GM19397 (cell line): ENCODE results near the gene KLKB1.

ENCODE experiments used
- ATAC-seq: cut with Tn5 transposase; IDR thresholded peaks from one replicate; pipeline ENCODE4 v1.9.1; 2021; ENCODE audit warnings: mild to moderate bottlenecking, moderate library complexity; ENCODE audit not compliant: unreplicated experiment

The KLKB1 gene

GRCh38 chr4:186227221-186227620 is at the start of gene KLKB1:
Gene KLKB1 (plus strand): TSS chr4:186227507. CDS start chr4:186228196, 689 bp downstream.
- ATAC-seq = no peak

- ATAC-seq = no peak
Measured at GRCh38 chr4:186188107-186188506, 39.2 kb upstream of the KLKB1 start.

- no peak for ATAC-seq
Measured at GRCh38 chr4:186189656-186190055, 37.7 kb upstream of the KLKB1 start.

GRCh38 chr4:186190581-186191199 is 36.6 kb upstream of the KLKB1 start:
- ATAC-seq = peak; percentile 32

GRCh38 chr4:186191200-186192065 is 35.9 kb upstream of the KLKB1 start, which contains the start of gene CYP4V2:
Gene CYP4V2 (plus strand): TSS chr4:186191567. CDS start chr4:186191824, 257 bp downstream.
- ATAC-seq = peak; percentile 86

- no peak for ATAC-seq
Measured at GRCh38 chr4:186192066-186192612, 35.2 kb upstream of the KLKB1 start.

GRCh38 chr4:186193851-186194250 is 33.5 kb upstream of the KLKB1 start:
- no peak for ATAC-seq

GRCh38 chr4:186196063-186196462 is 31.2 kb upstream of the KLKB1 start:
- no peak for ATAC-seq

- ATAC-seq = no peak
Measured at GRCh38 chr4:186200516-186200915, 26.8 kb upstream of the KLKB1 start.

GRCh38 chr4:186201010-186201409 is 26.3 kb upstream of the KLKB1 start:
- ATAC-seq = no peak

- peak; percentile 63 for ATAC-seq
Measured at GRCh38 chr4:186201535-186202230, 25.6 kb upstream of the KLKB1 start.

- no peak for ATAC-seq
Measured at GRCh38 chr4:186202490-186203140, 24.7 kb upstream of the KLKB1 start.

- no peak for ATAC-seq
Measured at GRCh38 chr4:186203406-186203805, 23.9 kb upstream of the KLKB1 start.

GRCh38 chr4:186204103-186204559 is 23.2 kb upstream of the KLKB1 start:
- no peak for ATAC-seq

GRCh38 chr4:186204686-186205085 is 22.6 kb upstream of the KLKB1 start:
- no peak for ATAC-seq

- ATAC-seq = no peak
Measured at GRCh38 chr4:186205156-186205555, 22.2 kb upstream of the KLKB1 start.

GRCh38 chr4:186216465-186217024 is 10.8 kb upstream of the KLKB1 start:
- ATAC-seq = no peak

- no peak for ATAC-seq
Measured at GRCh38 chr4:186217733-186218293, 9.5 kb upstream of the KLKB1 start.

GRCh38 chr4:186221624-186222023 is 5.7 kb upstream of the KLKB1 start:
- ATAC-seq = no peak

- ATAC-seq = no peak
Measured at GRCh38 chr4:186225848-186226247, 1.5 kb upstream of the KLKB1 start.
